Gastroesophageal sphincter (tissue), 4 donors: ENCODE measurements around the gene GRHL3. TPM values are rescaled to one million over a fixed set of nuclear protein-coding genes. Genes with fewer than 3 reads are reported as not detected.

ENCODE experiments used
- ATAC-seq: fragments of 150-250 bp; one replicate; pipeline ENCODE4 v1.9.1; 2016; ENCODE audit warnings: mild to moderate bottlenecking, moderate library complexity
- H3K27ac ChIP-seq, 4 donors: fragments of 200-600 bp; sonication (generic) in 3 of 4; 1 replicate in 3 of 4; 2 replicates in 1 of 4; pipeline ENCODE4 v1.5.1; 2016 to 2019
- H3K27me3 ChIP-seq: fragments of 200-600 bp; sonication (generic); one replicate; pipeline ENCODE4 v1.5.1; 2019
- H3K36me3 ChIP-seq, 2 donors: fragments of 200-600 bp; sonication (generic); one replicate each; pipeline ENCODE4 v1.5.1; 2019; ENCODE audit warnings: control low read depth in 1 of 2
- H3K4me1 ChIP-seq, 3 donors: fragments of 200-600 bp; sonication (generic); 1 replicate in 2 of 3; 2 replicates in 1 of 3; pipeline ENCODE4 v1.5.1; 2016 to 2019; ENCODE audit warnings: control low read depth in 2 of 3
- H3K4me3 ChIP-seq, 2 donors: fragments of 200-600 bp; sonication (generic); one replicate each; pipeline ENCODE4 v1.5.1; 2019; ENCODE audit warnings: mild to moderate bottlenecking in 1 of 2, moderate library complexity in 1 of 2
- H3K9me3 ChIP-seq, 3 donors: fragments of 200-600 bp; sonication (generic); one replicate each; pipeline ENCODE4 v1.5.1; 2017 to 2019; ENCODE audit warnings: control low read depth in 2 of 3
- EP300 ChIP-seq: sonication (generic); formaldehyde crosslinking; IDR thresholded peaks from one replicate; pipeline ENCODE4 v1.6.1; 2017; ENCODE audit warnings: antibody characterized with exemption, mild to moderate bottlenecking
- POLR2A ChIP-seq, 2 donors: fragments of 450-650 bp; IDR thresholded peaks; one replicate each; pipeline ENCODE4 v1.6.1; 2017; ENCODE audit warnings: antibody characterized with exemption in 2 of 2, mild to moderate bottlenecking in 2 of 2, moderate library complexity in 1 of 2
- POLR2AphosphoS5 ChIP-seq: sonication (generic); formaldehyde crosslinking; IDR thresholded peaks from one replicate; pipeline ENCODE4 v1.6.1; 2017; ENCODE audit warnings: antibody characterized with exemption
- WGBS, 2 donors: methylation state at CpG; one replicate each; pipeline ENCODE4 v1.1.5; 2018; ENCODE audit warnings: low coverage in 1 of 2; 5-methylcytosine and 5-hydroxymethylcytosine counted together
- total RNA-seq, 4 donors: library from RNA; depleted of rRNA; stranded (reverse); fragments of >200 nt; gene quantifications; one replicate each; pipeline ENCODE4 v1.1.0, GENCODE V29; 2016
- TF ChIP-seq, protein P1 (sequence below), 4 experiments: fragments of 200-600 bp in 2 of 4; fragments of 450-650 bp in 2 of 4; sonication (generic) in 1 of 4; IDR thresholded peaks; one replicate each; pipeline ENCODE4 v1.5.1; 2017 to 2019; ENCODE audit warnings: antibody characterized with exemption in 4 of 4, mild to moderate bottlenecking in 2 of 4, moderate library complexity in 2 of 4

The GRHL3 gene
- total RNA-seq, 4 donors from 2014 or later = 0.13 to 4.9 (median 0.31) TPM; not detected in 1

- WGBS, 2 donors = 77 to 80% methylated on average over 2 to 4 of the region's 8 CpGs
- no peaks in the 10 kb centered on the region for H3K9me3 ChIP-seq
- no peak overlapping the region for H3K27ac ChIP-seq
- H3K27me3 ChIP-seq = no peaks in the 10 kb centered on the region
- TF ChIP-seq POLR2AphosphoS5 (no peak), EP300 (no peak), POLR2A (IDR thresholded peaks at IDR 0.05) (no peak)
- TF ChIP-seq, protein P1, sequence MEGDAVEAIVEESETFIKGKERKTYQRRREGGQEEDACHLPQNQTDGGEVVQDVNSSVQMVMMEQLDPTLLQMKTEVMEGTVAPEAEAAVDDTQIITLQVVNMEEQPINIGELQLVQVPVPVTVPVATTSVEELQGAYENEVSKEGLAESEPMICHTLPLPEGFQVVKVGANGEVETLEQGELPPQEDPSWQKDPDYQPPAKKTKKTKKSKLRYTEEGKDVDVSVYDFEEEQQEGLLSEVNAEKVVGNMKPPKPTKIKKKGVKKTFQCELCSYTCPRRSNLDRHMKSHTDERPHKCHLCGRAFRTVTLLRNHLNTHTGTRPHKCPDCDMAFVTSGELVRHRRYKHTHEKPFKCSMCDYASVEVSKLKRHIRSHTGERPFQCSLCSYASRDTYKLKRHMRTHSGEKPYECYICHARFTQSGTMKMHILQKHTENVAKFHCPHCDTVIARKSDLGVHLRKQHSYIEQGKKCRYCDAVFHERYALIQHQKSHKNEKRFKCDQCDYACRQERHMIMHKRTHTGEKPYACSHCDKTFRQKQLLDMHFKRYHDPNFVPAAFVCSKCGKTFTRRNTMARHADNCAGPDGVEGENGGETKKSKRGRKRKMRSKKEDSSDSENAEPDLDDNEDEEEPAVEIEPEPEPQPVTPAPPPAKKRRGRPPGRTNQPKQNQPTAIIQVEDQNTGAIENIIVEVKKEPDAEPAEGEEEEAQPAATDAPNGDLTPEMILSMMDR (IDR thresholded peaks at IDR 0.05) = no peak
- H3K4me1 ChIP-seq = no peaks in the 10 kb centered on the region
- H3K36me3 ChIP-seq = no peaks in the 10 kb centered on the region
- no peak for ATAC-seq
- H3K4me3 ChIP-seq = no peak overlapping the region
Measured at GRCh38 chr1:24344090-24344742, 25.1 kb downstream of the GRHL3 start.

- Histone ChIP-seq H3K4me1 (no peaks in the 10 kb centered on the region), H3K9me3 (no peaks in the 10 kb centered on the region), H3K27me3 (no peaks in the 10 kb centered on the region), H3K36me3 (no peaks in the 10 kb centered on the region), H3K4me3 (no peak overlapping the region), H3K27ac (no peak overlapping the region)
- no peak for ATAC-seq
- TF ChIP-seq POLR2A (IDR thresholded peaks at IDR 0.05) (no peak), POLR2AphosphoS5 (no peak), EP300 (no peak)
- TF ChIP-seq, protein P1 (IDR thresholded peaks at IDR 0.05) = no peak
- 29% methylated on average over 1 of the region's 5 CpGs; no CpG with 5 or more reads in 1 of the 2 donors for WGBS, 2 donors
Measured at GRCh38 chr1:24345334-24345733, 26.2 kb downstream of the GRHL3 start.

DNA sequence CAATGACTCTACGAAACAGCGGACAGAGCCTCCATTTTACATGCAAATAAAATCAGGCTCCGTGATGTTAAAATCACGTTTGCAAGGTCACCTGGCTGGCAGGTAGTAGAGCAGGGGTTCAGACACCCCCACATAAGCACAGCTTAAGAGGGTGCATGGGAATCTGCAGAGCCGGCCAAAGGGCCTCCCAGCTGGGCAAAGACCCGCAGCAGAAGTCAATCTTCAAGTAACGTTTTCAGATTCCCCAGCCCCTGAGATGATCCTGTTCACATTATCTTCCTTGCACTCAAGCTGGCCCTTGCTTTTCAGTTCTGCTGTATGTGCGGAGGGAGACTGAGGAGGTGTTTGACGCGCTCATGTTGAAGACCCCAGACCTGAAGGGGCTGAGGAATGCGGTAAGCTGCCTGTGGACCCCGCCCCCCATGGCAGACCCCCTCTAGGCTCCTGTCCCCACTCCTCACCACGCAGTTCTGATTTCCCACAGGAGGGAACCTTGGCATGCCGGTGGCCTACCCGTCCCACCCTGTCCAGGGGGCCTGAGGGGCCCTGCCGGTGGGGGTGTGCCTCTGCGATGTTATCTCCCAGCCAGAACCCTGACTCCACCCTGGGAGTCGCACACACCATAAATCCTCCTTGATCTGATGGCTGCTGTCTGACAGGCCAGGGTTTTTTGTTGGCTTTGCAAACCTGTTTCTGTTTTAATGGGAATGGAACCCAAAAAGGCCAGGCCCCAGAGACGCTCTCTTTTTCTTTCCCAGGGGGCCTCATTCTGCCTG, 28.2 kb downstream of the GRHL3 start:
- H3K27ac ChIP-seq = no peak overlapping the region
- H3K36me3 ChIP-seq = no peaks in the 10 kb centered on the region
- no peaks in the 10 kb centered on the region for H3K4me1 ChIP-seq
- ATAC-seq = no peak
- no peaks in the 10 kb centered on the region for H3K27me3 ChIP-seq
- WGBS, 2 donors = 73 to 87% methylated on average over 5 to 8 of the region's 19 CpGs
- no peak overlapping the region for H3K4me3 ChIP-seq
- H3K9me3 ChIP-seq = no peaks in the 10 kb centered on the region
- TF ChIP-seq POLR2AphosphoS5 (no peak), POLR2A (IDR thresholded peaks at IDR 0.05) (no peak), EP300 (no peak)
- TF ChIP-seq, protein P1 (IDR thresholded peaks at IDR 0.05) = no peak

GRCh38 chr1:24348196-24348595, 29.0 kb downstream of the GRHL3 start:
- no peak for TF ChIP-seq POLR2AphosphoS5
- TF ChIP-seq POLR2A (IDR thresholded peaks at IDR 0.05) = no peak
- TF ChIP-seq, protein P1 (IDR thresholded peaks at IDR 0.05) = no peak
- TF ChIP-seq EP300 = no peak
- no peak overlapping the region for H3K4me3 ChIP-seq
- no peaks in the 10 kb centered on the region for H3K4me1 ChIP-seq
- 93 to 100% methylated on average over 1 to 3 of the region's 10 CpGs for WGBS, 2 donors
- no peaks in the 10 kb centered on the region for H3K9me3 ChIP-seq
- H3K36me3 ChIP-seq = no peaks in the 10 kb centered on the region
- no peak overlapping the region for H3K27ac ChIP-seq
- no peak for ATAC-seq
- no peaks in the 10 kb centered on the region for H3K27me3 ChIP-seq
